ENCODE data around the gene IREB2.

Gene IREB2

GRCh38 chr15:78417754-78418630 is 20.0 kb upstream of the IREB2 start:
- intact Hi-C loops (cut with micrococcal nuclease) = no loop called here
- Mint-ChIP-seq H3K27ac (no peak overlapping the region), H3K9me3 (no peaks in the 10 kb centered on the region), H3K4me1 (ENCODE audit: low read depth) (peaks cover 10% of the 10 kb centered on the region), H3K27me3 (no peaks in the 10 kb centered on the region), H3K36me3 (ENCODE audit: low read depth) (no peaks in the 10 kb centered on the region), H3K4me3 (no peak overlapping the region)

GRCh38 chr15:78418686-78419085 is 19.3 kb upstream of the IREB2 start:
- H3K27ac Mint-ChIP-seq = no peak overlapping the region
- no peaks in the 10 kb centered on the region for H3K9me3 Mint-ChIP-seq
- peaks cover 10% of the 10 kb centered on the region for H3K4me1 Mint-ChIP-seq (ENCODE audit: low read depth)
- no peaks in the 10 kb centered on the region for H3K36me3 Mint-ChIP-seq (ENCODE audit: low read depth)
- intact Hi-C loops (cut with micrococcal nuclease) = no loop called here
- H3K4me3 Mint-ChIP-seq = no peak overlapping the region
- no peaks in the 10 kb centered on the region for H3K27me3 Mint-ChIP-seq

DNA sequence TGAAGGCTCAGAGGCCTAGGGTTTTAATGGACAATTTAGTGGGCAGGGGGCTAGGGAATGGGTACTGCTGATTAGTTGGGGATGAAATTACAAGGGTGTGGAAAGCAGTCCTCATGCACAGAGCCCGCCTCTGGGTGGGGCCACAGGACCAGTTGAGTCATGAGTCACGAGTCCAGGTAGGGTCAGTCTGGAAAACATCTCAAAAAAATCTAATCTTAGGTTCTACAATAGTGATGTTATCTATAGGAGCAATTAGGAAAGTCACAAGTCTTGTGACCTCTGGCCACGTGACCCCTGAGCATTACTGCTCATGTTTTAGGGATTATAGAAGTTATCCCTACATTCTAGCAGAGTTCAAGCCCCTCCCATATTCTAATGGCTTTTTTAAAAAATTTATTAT is 18.6 kb upstream of the IREB2 start:
- no peak overlapping the region for H3K27ac Mint-ChIP-seq
- H3K36me3 Mint-ChIP-seq (ENCODE audit: low read depth) = no peaks in the 10 kb centered on the region
- no peaks in the 10 kb centered on the region for H3K9me3 Mint-ChIP-seq
- H3K4me3 Mint-ChIP-seq = no peak overlapping the region
- H3K4me1 Mint-ChIP-seq (ENCODE audit: low read depth) = peaks cover 10% of the 10 kb centered on the region
- intact Hi-C loops (cut with micrococcal nuclease) = no loop called here
- H3K27me3 Mint-ChIP-seq = no peaks in the 10 kb centered on the region

DNA sequence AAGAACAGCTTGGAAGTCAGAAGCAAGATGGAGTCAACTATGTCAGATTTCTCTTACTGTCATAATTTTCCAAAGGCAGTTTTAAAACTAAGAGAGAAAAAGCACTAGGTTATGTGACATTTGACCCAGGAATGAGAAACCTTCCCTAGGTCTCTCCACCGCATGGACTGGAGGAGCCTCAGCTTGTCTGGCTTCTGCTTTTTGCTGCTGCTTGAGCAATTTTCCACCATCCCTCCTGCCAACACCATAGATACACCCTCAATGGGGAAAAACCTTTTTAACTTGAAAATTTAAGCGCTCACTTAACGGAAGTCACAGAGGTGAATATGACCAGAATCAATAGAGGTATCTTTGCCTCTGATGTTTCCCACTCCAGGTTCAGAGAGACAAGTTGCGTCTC is 17.8 kb upstream of the IREB2 start:
- intact Hi-C loops (cut with micrococcal nuclease) = no loop called here
- H3K4me1 Mint-ChIP-seq (ENCODE audit: low read depth) = peaks cover 14% of the 10 kb centered on the region

GRCh38 chr15:78420766-78421165 is 17.2 kb upstream of the IREB2 start:
- intact Hi-C loops (cut with micrococcal nuclease) = no loop called here
- no peaks in the 10 kb centered on the region for H3K9me3 Mint-ChIP-seq

More for the DNA sequence above, 17.8 kb upstream of the IREB2 start:
- H3K36me3 Mint-ChIP-seq (ENCODE audit: low read depth) = no peaks in the 10 kb centered on the region
- no peaks in the 10 kb centered on the region for H3K9me3 Mint-ChIP-seq
- no peaks in the 10 kb centered on the region for H3K27me3 Mint-ChIP-seq
- H3K27ac Mint-ChIP-seq = no peak overlapping the region
- no peak overlapping the region for H3K4me3 Mint-ChIP-seq

GRCh38 chr15:78421238-78421965 is 16.6 kb upstream of the IREB2 start:
- Mint-ChIP-seq H3K36me3 (ENCODE audit: low read depth) (no peaks in the 10 kb centered on the region), H3K4me3 (no peak overlapping the region), H3K27ac (no peak overlapping the region), H3K4me1 (ENCODE audit: low read depth) (peaks cover 25% of the 10 kb centered on the region), H3K9me3 (no peaks in the 10 kb centered on the region), H3K27me3 (no peaks in the 10 kb centered on the region)
- intact Hi-C loops (cut with micrococcal nuclease) = no loop called here

More at GRCh38 chr15:78420766-78421165, 17.2 kb upstream of the IREB2 start:
- Mint-ChIP-seq H3K4me3 (no peak overlapping the region), H3K36me3 (ENCODE audit: low read depth) (no peaks in the 10 kb centered on the region), H3K27ac (no peak overlapping the region), H3K4me1 (ENCODE audit: low read depth) (peaks cover 19% of the 10 kb centered on the region), H3K27me3 (no peaks in the 10 kb centered on the region)

DNA sequence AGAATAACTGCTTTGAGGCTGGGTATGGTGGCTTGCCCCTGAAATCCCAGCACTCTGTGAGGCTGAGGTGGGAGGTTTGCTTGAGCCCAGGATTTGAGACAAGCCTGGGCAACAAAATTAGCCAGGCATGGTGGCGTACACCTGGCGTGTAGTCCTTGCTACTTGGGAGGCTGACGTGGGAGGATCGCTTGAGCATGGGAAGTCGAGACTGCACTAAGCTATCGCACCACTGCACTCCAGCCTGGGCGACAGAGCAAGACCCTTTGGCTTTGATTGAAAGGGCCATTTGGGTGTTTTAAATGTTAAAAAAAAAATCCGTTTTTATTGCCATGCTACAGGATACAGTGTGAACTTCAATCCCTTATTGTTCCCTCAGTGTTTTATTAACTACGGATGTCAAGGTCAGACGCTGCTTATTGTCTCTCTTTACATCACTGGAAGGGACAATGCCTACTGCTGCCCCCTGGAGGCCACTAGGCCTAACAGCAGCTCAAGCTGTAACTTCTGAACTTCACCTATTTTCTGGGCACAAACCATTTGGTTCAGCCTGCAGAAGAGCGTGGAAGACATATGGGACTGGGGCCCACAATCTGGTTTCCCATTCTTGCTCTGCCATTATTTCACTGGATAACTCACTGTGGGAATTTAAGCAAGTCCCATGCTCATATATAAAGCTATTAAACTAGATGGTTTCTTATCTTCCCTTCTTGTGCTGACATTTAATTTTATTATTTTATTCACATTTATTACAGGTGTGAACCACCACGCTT is 15.3 kb upstream of the IREB2 start:
- no peak overlapping the region for H3K4me3 Mint-ChIP-seq
- H3K4me1 Mint-ChIP-seq (ENCODE audit: low read depth) = peaks cover 27% of the 10 kb centered on the region
- no peaks in the 10 kb centered on the region for H3K36me3 Mint-ChIP-seq (ENCODE audit: low read depth)
- no peak overlapping the region for H3K27ac Mint-ChIP-seq
- intact Hi-C loops (cut with micrococcal nuclease) = loop anchor here (2.0 kb wide), 1 partner anchor 114 kb away; no protein-coding TSS in a partner anchor
- no peaks in the 10 kb centered on the region for H3K9me3 Mint-ChIP-seq
- no peaks in the 10 kb centered on the region for H3K27me3 Mint-ChIP-seq

- Mint-ChIP-seq H3K27ac (no peak overlapping the region), H3K4me1 (ENCODE audit: low read depth) (peaks cover 22% of the 10 kb centered on the region), H3K4me3 (no peak overlapping the region), H3K27me3 (no peaks in the 10 kb centered on the region), H3K9me3 (no peaks in the 10 kb centered on the region), H3K36me3 (ENCODE audit: low read depth) (no peaks in the 10 kb centered on the region)
- intact Hi-C loops (cut with micrococcal nuclease) = no loop called here
These were observed 13.3 kb upstream of the IREB2 start for GRCh38 chr15:78424673-78425072.

GRCh38 chr15:78425643-78426042 is 12.4 kb upstream of the IREB2 start:
- Mint-ChIP-seq H3K4me3 (no peak overlapping the region), H3K27me3 (no peaks in the 10 kb centered on the region), H3K36me3 (ENCODE audit: low read depth) (no peaks in the 10 kb centered on the region), H3K9me3 (no peaks in the 10 kb centered on the region), H3K27ac (no peak overlapping the region), H3K4me1 (ENCODE audit: low read depth) (peaks cover 22% of the 10 kb centered on the region)
- intact Hi-C loops (cut with micrococcal nuclease) = no loop called here

- Mint-ChIP-seq H3K27ac (no peak overlapping the region), H3K36me3 (ENCODE audit: low read depth) (no peaks in the 10 kb centered on the region), H3K4me3 (no peak overlapping the region), H3K9me3 (no peaks in the 10 kb centered on the region), H3K27me3 (no peaks in the 10 kb centered on the region), H3K4me1 (ENCODE audit: low read depth) (peaks cover 22% of the 10 kb centered on the region)
- intact Hi-C loops (cut with micrococcal nuclease) = no loop called here
These were observed 11.7 kb upstream of the IREB2 start for GRCh38 chr15:78426300-78426699.

DNA sequence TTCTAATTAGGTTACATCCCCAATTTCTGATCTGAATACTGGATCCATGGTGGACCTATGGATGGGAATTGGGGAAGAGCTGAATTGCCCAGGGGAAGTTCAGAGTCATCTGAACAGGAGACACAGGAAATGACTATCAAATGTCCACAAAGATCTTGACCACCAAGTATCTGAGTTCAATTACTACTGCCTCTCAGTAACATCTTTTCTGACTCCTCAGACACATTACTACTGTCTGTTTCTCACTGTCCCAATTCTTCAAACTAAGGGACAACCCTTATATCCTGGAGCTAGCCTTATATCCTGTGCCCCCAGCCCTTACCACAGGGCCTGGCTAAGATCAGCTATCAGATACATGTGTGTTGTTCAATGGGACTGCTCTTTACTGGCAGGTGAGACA is 10.1 kb upstream of the IREB2 start:
- peaks cover 22% of the 10 kb centered on the region for H3K4me1 Mint-ChIP-seq (ENCODE audit: low read depth)
- H3K27me3 Mint-ChIP-seq = no peaks in the 10 kb centered on the region
- no peak overlapping the region for H3K27ac Mint-ChIP-seq

DNA sequence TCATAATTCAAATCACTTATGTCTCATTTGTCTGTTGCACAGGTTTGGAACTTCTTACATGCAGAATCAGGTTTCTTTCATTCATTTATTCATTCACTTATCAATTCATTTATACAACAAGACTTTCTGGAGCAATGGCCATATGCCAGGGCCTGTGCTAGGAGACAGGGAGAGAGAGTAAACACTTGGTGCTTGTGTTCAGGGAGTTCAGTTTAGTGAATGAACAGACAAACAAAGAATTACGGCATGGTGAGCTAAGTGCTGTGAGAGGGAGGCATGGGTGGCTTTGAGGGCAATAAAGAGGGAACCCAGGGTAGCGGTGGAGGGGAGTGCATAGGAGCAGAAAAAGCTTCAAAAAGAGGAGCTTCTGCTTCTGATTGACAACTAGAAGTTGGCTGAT is 8.5 kb upstream of the IREB2 start:
- no peaks in the 10 kb centered on the region for H3K36me3 Mint-ChIP-seq (ENCODE audit: low read depth)
- no peaks in the 10 kb centered on the region for H3K27me3 Mint-ChIP-seq
- H3K4me1 Mint-ChIP-seq (ENCODE audit: low read depth) = peaks cover 22% of the 10 kb centered on the region
- no peaks in the 10 kb centered on the region for H3K9me3 Mint-ChIP-seq
- H3K27ac Mint-ChIP-seq = peak overlapping the region; percentile 11
- no peak overlapping the region for H3K4me3 Mint-ChIP-seq
- intact Hi-C loops (cut with micrococcal nuclease) = no loop called here

More for the DNA sequence above, 10.1 kb upstream of the IREB2 start:
- H3K36me3 Mint-ChIP-seq (ENCODE audit: low read depth) = no peaks in the 10 kb centered on the region
- no peaks in the 10 kb centered on the region for H3K9me3 Mint-ChIP-seq
- intact Hi-C loops (cut with micrococcal nuclease) = no loop called here
- no peak overlapping the region for H3K4me3 Mint-ChIP-seq

GRCh38 chr15:78431955-78432354 is 6.1 kb upstream of the IREB2 start:
- peaks cover 10% of the 10 kb centered on the region for H3K4me1 Mint-ChIP-seq (ENCODE audit: low read depth)
- H3K36me3 Mint-ChIP-seq (ENCODE audit: low read depth) = no peaks in the 10 kb centered on the region
- H3K4me3 Mint-ChIP-seq = no peak overlapping the region
- no peak overlapping the region for H3K27ac Mint-ChIP-seq
- intact Hi-C loops (cut with micrococcal nuclease) = no loop called here
- H3K9me3 Mint-ChIP-seq = no peaks in the 10 kb centered on the region
- no peaks in the 10 kb centered on the region for H3K27me3 Mint-ChIP-seq

DNA sequence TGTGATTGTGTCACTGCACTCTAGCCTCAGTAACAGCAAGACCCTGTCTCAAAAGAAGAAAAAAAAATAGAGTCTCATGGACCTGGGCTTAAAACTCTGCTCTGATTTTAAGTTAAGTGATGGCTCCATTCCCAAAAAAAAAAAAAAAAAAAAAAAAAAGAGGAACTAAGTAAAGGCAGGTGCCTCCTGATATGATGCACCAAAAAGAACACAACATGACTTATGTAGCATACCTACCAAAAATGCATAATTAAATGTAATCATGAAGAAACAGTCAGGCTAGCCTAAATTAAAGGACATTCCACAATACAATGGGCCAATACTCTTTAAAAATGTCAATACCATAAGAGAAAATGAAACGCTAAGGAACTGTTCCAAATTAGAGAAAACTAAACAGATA is 5.4 kb upstream of the IREB2 start:
- H3K4me3 Mint-ChIP-seq = no peak overlapping the region
- peaks cover 17% of the 10 kb centered on the region for H3K4me1 Mint-ChIP-seq (ENCODE audit: low read depth)
- no peaks in the 10 kb centered on the region for H3K9me3 Mint-ChIP-seq
- no peaks in the 10 kb centered on the region for H3K27me3 Mint-ChIP-seq
- no peak overlapping the region for H3K27ac Mint-ChIP-seq
- intact Hi-C loops (cut with micrococcal nuclease) = no loop called here
- peaks cover 6% of the 10 kb centered on the region for H3K36me3 Mint-ChIP-seq (ENCODE audit: low read depth)

Measured in dendritic cell treated with granulocyte-macrophage colony-stimulating factor and Interleukin-4, amounts not matched to agents 40 ng/mL and 50 ng/mL, for 4 days (primary cell).